Motor neuron (in vitro differentiated cells): ENCODE results near the gene ITPK1. TPM values are rescaled to one million over a fixed set of nuclear protein-coding genes. Genes with fewer than 3 reads are reported as not detected.
A peak's percentile ranks its signal among the peaks of the same experiment; 100 is the strongest.
"Not testable (repeated sequence)": the region's sequence is repeated elsewhere in the genome, so short reads cannot be mapped to it uniquely, and the experiment has no call there.

Experiments used
- ATAC-seq, 8 experiments: fragments of 200-7000 bp; cut with Tn5 transposase; replicated peaks in 6 of 8; 2 replicates each; pipeline ENCODE4 v1.8.0; 2021; ENCODE audit warnings: mild to moderate bottlenecking in 8 of 8, moderate library complexity in 8 of 8
- H3K27ac ChIP-seq, 2 donors: fragments of 250-450 bp; sonication (Bioruptor Pico); 2 replicates each; pipeline ENCODE4 v1.9.0; 2021; ENCODE audit warnings: antibody characterized with exemption in 2 of 2, mild to moderate bottlenecking in 2 of 2, moderate library complexity in 1 of 2
- H3K4me1 ChIP-seq, 2 donors: fragments of 250-450 bp; sonication (Bioruptor Pico); replicated peaks in 1 of 2; 2 replicates each; pipeline ENCODE4 v1.6.1; 2021; ENCODE audit warnings: antibody characterized with exemption in 2 of 2, mild to moderate bottlenecking in 2 of 2, moderate library complexity in 1 of 2
- H3K4me3 ChIP-seq, 5 donors: fragments of 250-450 bp; sonication (Bioruptor Pico); 2 replicates each; pipeline ENCODE4 v1.9.0; 2021; ENCODE audit warnings: antibody characterized with exemption in 5 of 5, mild to moderate bottlenecking in 5 of 5, moderate library complexity in 4 of 5
- WGBS, 10 experiments: fragments of 450-650 bp; shearing (Covaris generic); methylation state at CpG; one replicate each; pipeline ENCODE4 v1.0.0; 2022; 5-methylcytosine and 5-hydroxymethylcytosine counted together
- in situ Hi-C, 9 experiments: fragments of 400-800 bp; cut with MboI; loops; one replicate each; pipeline ENCODE4 v1.15.0; 2021; ENCODE audit warnings: low sequenced_read_pairs in 9 of 9, low pct_unique_long_range_greater_than_20kb in 2 of 9; ENCODE audit not compliant: unreplicated experiment in 9 of 9
- total RNA-seq, 8 experiments: library from RNA; unstranded; fragments of 300-600 nt; gene quantifications; 2 replicates each; pipeline versions ENCODE4 v1.2.3 to v1.2.4, GENCODE V29; 2022

Gene ITPK1
- total RNA-seq, 8 experiments from 2014 or later, result 16.2 to 37.3 (median 22.4) TPM

GRCh38 chr14:93121030-93121834 lies 5.5 kb upstream of the ITPK1 start:
- in situ Hi-C loops, result loop anchor here in 4 of 9 experiments (25.0 kb wide), 2 partner anchors 134 to 159 kb away; no protein-coding TSS in a partner anchor
- Histone ChIP-seq H3K4me1 (peaks cover 0 to 3% of the 10 kb centered on the region in 2 donors), H3K4me3 (no peak overlapping the region), H3K27ac (no peak overlapping the region)
- peak in 2 of 8 experiments; percentile 46 to 89 for ATAC-seq
- WGBS, 10 experiments, result 34 to 80% (median 52%) methylated on average over 1 to 5 of the region's 5 CpGs; no CpG with 5 or more reads in 3 of the 10 experiments

- Histone ChIP-seq H3K4me1 (peaks cover 0 to 3% of the 10 kb centered on the region in 2 donors), H3K27ac (no peak overlapping the region), H3K4me3 (no peak overlapping the region)
- in situ Hi-C loops, result loop anchor here in 4 of 9 experiments (25.0 kb wide), 2 partner anchors 133 to 158 kb away; no protein-coding TSS in a partner anchor
- WGBS, 10 experiments, result 58 to 100% (median 75%) methylated on average over 1 to 4 of the region's 4 CpGs; no CpG with 5 or more reads in 2 of the 10 experiments
- ATAC-seq, result no peak
Observed at GRCh38 chr14:93120517-93120916, 4.8 kb upstream of the ITPK1 start.

GRCh38 chr14:93116676-93117200 lies 1.0 kb upstream of the ITPK1 start:
- no peak for ATAC-seq
- peak overlapping the region; percentile 51 to 88 (median 68) for H3K4me3 ChIP-seq
- H3K27ac ChIP-seq, result peak overlapping the region in 1 of 2 donors; percentile 90
- in situ Hi-C loops, result loop anchor here in 4 of 9 experiments (25.0 kb wide), 2 partner anchors 129 to 154 kb away; no protein-coding TSS in a partner anchor
- WGBS, 10 experiments, result 80 to 100% (median 96%) methylated on average over 1 to 10 of the region's 11 CpGs; no CpG with 5 or more reads in 2 of the 10 experiments
- H3K4me1 ChIP-seq, result peaks cover 14 to 22% of the 10 kb centered on the region in 2 donors

GRCh38 chr14:93115069-93115820 lies 480 bp downstream of the ITPK1 start:
- peak overlapping the region; percentile 81 to 90 for H3K27ac ChIP-seq
- peaks cover 14 to 22% of the 10 kb centered on the region in 2 donors for H3K4me1 ChIP-seq
- ATAC-seq, result peak; percentile 79 to 90 (median 86)
- in situ Hi-C loops, result loop anchor here in 4 of 9 experiments (25.0 kb wide), 2 partner anchors 128 to 153 kb away; no protein-coding TSS in a partner anchor
- peak overlapping the region; percentile 51 to 88 (median 68) for H3K4me3 ChIP-seq
- WGBS, 10 experiments, result 0% methylated on average over 1 to 5 of the region's 99 CpGs; no CpG with 5 or more reads in 8 of the 10 experiments

GRCh38 chr14:93114713-93115068 lies 1.0 kb downstream of the ITPK1 start:
- in situ Hi-C loops, result loop anchor here in 4 of 9 experiments (25.0 kb wide), 2 partner anchors 127 to 152 kb away; no protein-coding TSS in a partner anchor
- Histone ChIP-seq H3K27ac (peak overlapping the region; percentile 13 to 90), H3K4me3 (peak overlapping the region; percentile 51 to 88 (median 68)), H3K4me1 (peaks cover 14 to 22% of the 10 kb centered on the region in 2 donors)
- ATAC-seq, result peak in 2 of 8 experiments; percentile 1
- 0% methylated on average over 1 to 9 of the region's 38 CpGs; no CpG with 5 or more reads in 7 of the 10 experiments for WGBS, 10 experiments

- H3K4me3 ChIP-seq, result peak overlapping the region; percentile 51 to 88 (median 68)
- H3K27ac ChIP-seq, result no peak overlapping the region
- in situ Hi-C loops, result loop anchor here in 4 of 9 experiments (25.0 kb wide), 2 partner anchors 127 to 152 kb away; no protein-coding TSS in a partner anchor
- 0 to 46% (median 17%) methylated on average over 1 to 7 of the region's 18 CpGs; no CpG with 5 or more reads in 5 of the 10 experiments for WGBS, 10 experiments
- no peak for ATAC-seq
- H3K4me1 ChIP-seq, result peaks cover 17 to 22% of the 10 kb centered on the region in 2 donors
Observed at GRCh38 chr14:93114068-93114710, 1.5 kb downstream of the ITPK1 start.

- Histone ChIP-seq H3K4me1 (peaks cover 17 to 22% of the 10 kb centered on the region in 2 donors), H3K4me3 (peak overlapping the region; percentile 51 to 88 (median 68)), H3K27ac (no peak overlapping the region)
- no peak for ATAC-seq
- in situ Hi-C loops, result loop anchor here in 4 of 9 experiments (25.0 kb wide), 2 partner anchors 126 to 151 kb away; no protein-coding TSS in a partner anchor
- WGBS, 10 experiments, result 8 to 25% (median 15%) methylated on average over 1 to 4 of the region's 8 CpGs; no CpG with 5 or more reads in 4 of the 10 experiments
Observed at GRCh38 chr14:93113678-93114067, 2.1 kb downstream of the ITPK1 start.

GRCh38 chr14:93112891-93113677 lies 2.6 kb downstream of the ITPK1 start:
- 0 to 23% (median 13%) methylated on average over 2 to 8 of the region's 15 CpGs for WGBS, 10 experiments
- in situ Hi-C loops, result loop anchor here in 4 of 9 experiments (25.0 kb wide), 2 partner anchors 126 to 151 kb away; no protein-coding TSS in a partner anchor
- Histone ChIP-seq H3K4me1 (peaks cover 17 to 22% of the 10 kb centered on the region in 2 donors), H3K27ac (no peak overlapping the region), H3K4me3 (peak overlapping the region; percentile 7 to 88 (median 65))
- ATAC-seq, result peak in 3 of 8 experiments; percentile 4 to 8 (median 6)

GRCh38 chr14:93111541-93111940 lies 4.2 kb downstream of the ITPK1 start:
- not testable (repeated sequence) for ATAC-seq, H3K4me3 ChIP-seq, H3K27ac ChIP-seq
- in situ Hi-C loops, result loop anchor here in 4 of 9 experiments (25.0 kb wide), 2 partner anchors 124 to 149 kb away; no protein-coding TSS in a partner anchor
- peaks cover 17 to 21% of the 10 kb centered on the region in 2 donors for H3K4me1 ChIP-seq
- WGBS, 10 experiments, result 70 to 100% (median 93%) methylated on average over 1 to 4 of the region's 8 CpGs; no CpG with 5 or more reads in 5 of the 10 experiments

- H3K27ac ChIP-seq, result no peak overlapping the region
- H3K4me3 ChIP-seq, result no peak overlapping the region
- 60 to 100% (median 80%) methylated on average over 1 to 3 of the region's 5 CpGs; no CpG with 5 or more reads in 1 of the 10 experiments for WGBS, 10 experiments
- ATAC-seq, result no peak
- peaks cover 17 to 19% of the 10 kb centered on the region in 2 donors for H3K4me1 ChIP-seq
- in situ Hi-C loops, result loop anchor here in 4 of 9 experiments (25.0 kb wide), 2 partner anchors 124 to 149 kb away; no protein-coding TSS in a partner anchor
Observed at GRCh38 chr14:93110856-93111419, 4.8 kb downstream of the ITPK1 start.
